HEK293 (cell line): ENCODE results near the gene LIN52.

ENCODE experiments used
- EGR2 ChIP-seq: fragments of 450-650 bp; formaldehyde crosslinking; IDR thresholded peaks from 2 replicates; pipeline ENCODE4 v1.5.1; 2016; ENCODE audit warnings: low read depth, missing biosample characterization, missing genetic modification characterization
- ELK4 ChIP-seq: IDR thresholded peaks from 2 replicates; pipeline ENCODE4 v1.6.1; 2011; ENCODE audit warnings: mild to moderate bottlenecking, low read depth, low read length, borderline replicate concordance
- KLF10 ChIP-seq: fragments of 450-650 bp; IDR thresholded peaks from 2 replicates; pipeline ENCODE4 v1.5.1; 2018; ENCODE audit warnings: missing biosample characterization, mild to moderate bottlenecking, missing genetic modification characterization
- KLF7 ChIP-seq: fragments of 450-650 bp; formaldehyde crosslinking; IDR thresholded peaks from 2 replicates; pipeline ENCODE4 v1.5.1; 2016; ENCODE audit warnings: missing biosample characterization, missing genetic modification characterization, borderline replicate concordance
- MEIS1 ChIP-seq: sonication (generic); formaldehyde crosslinking; IDR thresholded peaks from 2 replicates; pipeline ENCODE4 v1.8.1; 2022; ENCODE audit warnings: missing genetic modification reagents, mild to moderate bottlenecking, borderline replicate concordance
- SCRT2 ChIP-seq: fragments of 450-650 bp; formaldehyde crosslinking; IDR thresholded peaks from 2 replicates; pipeline ENCODE4 v1.5.1; 2016; ENCODE audit warnings: missing biosample characterization, missing genetic modification characterization
- WT1 ChIP-seq: fragments of 450-650 bp; formaldehyde crosslinking; IDR thresholded peaks from 2 replicates; pipeline ENCODE4 v1.5.1; 2016; ENCODE audit warnings: missing biosample characterization, missing genetic modification characterization
- ZBTB11 ChIP-seq: fragments of 450-650 bp; formaldehyde crosslinking; conservative IDR thresholded peaks from 2 replicates; pipeline ENCODE4 v1.5.1; 2016; ENCODE audit warnings: low read depth, missing biosample characterization, missing genetic modification characterization
- ZFP41 ChIP-seq: fragments of 450-650 bp; formaldehyde crosslinking; IDR thresholded peaks from 2 replicates; pipeline ENCODE4 v1.5.1; 2016; ENCODE audit warnings: missing biosample characterization, missing genetic modification characterization, borderline replicate concordance
- ZIC2 ChIP-seq: fragments of 450-650 bp; formaldehyde crosslinking; IDR thresholded peaks from 2 replicates; pipeline ENCODE4 v1.5.1; 2016; ENCODE audit warnings: missing biosample characterization, missing genetic modification characterization
- ZNF114 ChIP-seq: fragments of 450-650 bp; formaldehyde crosslinking; IDR thresholded peaks from 2 replicates; pipeline ENCODE4 v1.5.0; 2017; ENCODE audit warnings: missing biosample characterization, missing genetic modification characterization
- ZNF121 ChIP-seq: fragments of 450-650 bp; formaldehyde crosslinking; IDR thresholded peaks from 2 replicates; pipeline ENCODE4 v1.5.1; 2016; ENCODE audit warnings: missing biosample characterization, missing genetic modification characterization
- ZNF146 ChIP-seq: fragments of 450-650 bp; formaldehyde crosslinking; IDR thresholded peaks from 2 replicates; pipeline ENCODE4 v1.5.1; 2016; ENCODE audit warnings: missing biosample characterization, missing genetic modification characterization
- ZNF157 ChIP-seq: fragments of 450-650 bp; formaldehyde crosslinking; IDR thresholded peaks from 2 replicates; pipeline ENCODE4 v1.5.1; 2016; ENCODE audit warnings: missing biosample characterization, missing genetic modification characterization
- ZNF292 ChIP-seq: fragments of 450-650 bp; formaldehyde crosslinking; IDR thresholded peaks from 2 replicates; pipeline ENCODE4 v1.5.1; 2016; ENCODE audit warnings: low read depth, missing biosample characterization, missing genetic modification characterization, borderline replicate concordance
- ZNF302 ChIP-seq: fragments of 450-650 bp; formaldehyde crosslinking; IDR thresholded peaks from 2 replicates; pipeline ENCODE4 v1.5.1; 2016; ENCODE audit warnings: missing biosample characterization, missing genetic modification characterization, low read depth
- ZNF311 ChIP-seq: fragments of 450-650 bp; formaldehyde crosslinking; IDR thresholded peaks from 2 replicates; pipeline ENCODE4 v1.5.1; 2017; ENCODE audit warnings: missing biosample characterization, missing genetic modification characterization, borderline replicate concordance
- ZNF37A ChIP-seq: fragments of 450-650 bp; IDR thresholded peaks from 2 replicates; pipeline ENCODE4 v1.5.1; 2018; ENCODE audit warnings: missing biosample characterization, missing genetic modification characterization
- ZNF473 ChIP-seq: fragments of 450-650 bp; formaldehyde crosslinking; IDR thresholded peaks from 2 replicates; pipeline ENCODE4 v1.5.1; 2017; ENCODE audit warnings: missing biosample characterization, missing genetic modification characterization
- ZNF530 ChIP-seq: fragments of 450-650 bp; formaldehyde crosslinking; IDR thresholded peaks from 2 replicates; pipeline ENCODE4 v1.5.1; 2016; ENCODE audit warnings: low read depth, missing biosample characterization, missing genetic modification characterization
- ZNF549 ChIP-seq: fragments of 450-650 bp; IDR thresholded peaks from 2 replicates; pipeline ENCODE4 v1.5.1; 2018; ENCODE audit warnings: missing biosample characterization, missing genetic modification characterization, mild to moderate bottlenecking, inconsistent platforms, moderate library complexity
- ZNF555 ChIP-seq: fragments of 450-650 bp; formaldehyde crosslinking; conservative IDR thresholded peaks from 2 replicates; pipeline ENCODE4 v1.5.1; 2017; ENCODE audit warnings: missing biosample characterization, mild to moderate bottlenecking, missing genetic modification characterization, inconsistent platforms
- ZNF580 ChIP-seq: fragments of 450-650 bp; formaldehyde crosslinking; IDR thresholded peaks from 2 replicates; pipeline ENCODE4 v1.5.1; 2016; ENCODE audit warnings: missing biosample characterization, missing genetic modification characterization
- ZNF585B ChIP-seq: fragments of 450-650 bp; formaldehyde crosslinking; IDR thresholded peaks from 2 replicates; pipeline ENCODE4 v1.5.1; 2016; ENCODE audit warnings: missing biosample characterization, missing genetic modification characterization
- ZNF624 ChIP-seq: fragments of 450-650 bp; formaldehyde crosslinking; IDR thresholded peaks from 2 replicates; pipeline ENCODE4 v1.5.1; 2017; ENCODE audit warnings: missing biosample characterization, missing genetic modification characterization
- ZNF654 ChIP-seq: fragments of 450-650 bp; formaldehyde crosslinking; IDR thresholded peaks from 2 replicates; pipeline ENCODE4 v1.5.1; 2016; ENCODE audit warnings: low read depth, missing biosample characterization, missing genetic modification characterization
- ZNF837 ChIP-seq: fragments of 450-650 bp; formaldehyde crosslinking; IDR thresholded peaks from 2 replicates; pipeline ENCODE4 v1.5.1; 2016; ENCODE audit warnings: missing biosample characterization, missing genetic modification characterization
- ZSCAN18 ChIP-seq: fragments of 450-650 bp; formaldehyde crosslinking; IDR thresholded peaks from 2 replicates; pipeline ENCODE4 v1.5.1; 2016; ENCODE audit warnings: missing biosample characterization, missing genetic modification characterization
- TF ChIP-seq, protein P1 (sequence below): fragments of 450-650 bp; formaldehyde crosslinking; IDR thresholded peaks from 2 replicates; pipeline ENCODE4 v1.5.1; 2017; ENCODE audit warnings: missing biosample characterization, missing genetic modification characterization
- TF ChIP-seq, protein P2 (sequence below): fragments of 450-650 bp; formaldehyde crosslinking; IDR thresholded peaks from 2 replicates; pipeline ENCODE4 v1.5.1; 2016; ENCODE audit warnings: missing biosample characterization, missing genetic modification characterization

The LIN52 gene

GRCh38 chr14:74140374-74140850, 55.7 kb downstream of the LIN52 start (continued):
- TF ChIP-seq KLF7 (tag by site-specific recombination) (peak; percentile 95; the same call in 1 of the 2 replicates), ZNF473 (no peak), ZSCAN18 (peak; percentile 54; the same call in 1 of the 2 replicates), ZNF121 (peak; percentile 26; the same call in 1 of the 2 replicates), MEIS1 (CRISPR knock-in tag) (no peak), ZNF530 (no peak), ZNF37A (no peak), ZBTB11 (peak; percentile 20; the same call in 1 of the 2 replicates), ZNF624 (tag by site-specific recombination) (no peak), WT1 (tag by site-specific recombination) (peak; percentile 94), ZNF549 (tag by site-specific recombination) (no peak), ZIC2 (tag by site-specific recombination) (peak; percentile 68), EGR2 (no peak), ZNF311 (tag by site-specific recombination) (no peak), ZNF654 (tag by site-specific recombination) (peak; percentile 16; the same call in 1 of the 2 replicates), ELK4 (no peak), ZNF114 (tag by site-specific recombination) (no peak), ZFP41 (tag by site-specific recombination) (no peak), KLF10 (tag by site-specific recombination) (peak; percentile 94), ZNF157 (no peak), ZNF837 (no peak), ZNF555 (tag by site-specific recombination) (no peak), ZNF302 (no peak), ZNF146 (tag by site-specific recombination) (peak; percentile 48), ZNF585B (tag by site-specific recombination) (no peak), SCRT2 (tag by site-specific recombination) (peak; percentile 94), ZNF292 (tag by site-specific recombination) (no peak), ZNF580 (tag by site-specific recombination) (peak; percentile 91)
- TF ChIP-seq, protein P1, sequence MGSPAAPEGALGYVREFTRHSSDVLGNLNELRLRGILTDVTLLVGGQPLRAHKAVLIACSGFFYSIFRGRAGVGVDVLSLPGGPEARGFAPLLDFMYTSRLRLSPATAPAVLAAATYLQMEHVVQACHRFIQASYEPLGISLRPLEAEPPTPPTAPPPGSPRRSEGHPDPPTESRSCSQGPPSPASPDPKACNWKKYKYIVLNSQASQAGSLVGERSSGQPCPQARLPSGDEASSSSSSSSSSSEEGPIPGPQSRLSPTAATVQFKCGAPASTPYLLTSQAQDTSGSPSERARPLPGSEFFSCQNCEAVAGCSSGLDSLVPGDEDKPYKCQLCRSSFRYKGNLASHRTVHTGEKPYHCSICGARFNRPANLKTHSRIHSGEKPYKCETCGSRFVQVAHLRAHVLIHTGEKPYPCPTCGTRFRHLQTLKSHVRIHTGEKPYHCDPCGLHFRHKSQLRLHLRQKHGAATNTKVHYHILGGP (tag by site-specific recombination), result peak; percentile 98
- TF ChIP-seq, protein P2, sequence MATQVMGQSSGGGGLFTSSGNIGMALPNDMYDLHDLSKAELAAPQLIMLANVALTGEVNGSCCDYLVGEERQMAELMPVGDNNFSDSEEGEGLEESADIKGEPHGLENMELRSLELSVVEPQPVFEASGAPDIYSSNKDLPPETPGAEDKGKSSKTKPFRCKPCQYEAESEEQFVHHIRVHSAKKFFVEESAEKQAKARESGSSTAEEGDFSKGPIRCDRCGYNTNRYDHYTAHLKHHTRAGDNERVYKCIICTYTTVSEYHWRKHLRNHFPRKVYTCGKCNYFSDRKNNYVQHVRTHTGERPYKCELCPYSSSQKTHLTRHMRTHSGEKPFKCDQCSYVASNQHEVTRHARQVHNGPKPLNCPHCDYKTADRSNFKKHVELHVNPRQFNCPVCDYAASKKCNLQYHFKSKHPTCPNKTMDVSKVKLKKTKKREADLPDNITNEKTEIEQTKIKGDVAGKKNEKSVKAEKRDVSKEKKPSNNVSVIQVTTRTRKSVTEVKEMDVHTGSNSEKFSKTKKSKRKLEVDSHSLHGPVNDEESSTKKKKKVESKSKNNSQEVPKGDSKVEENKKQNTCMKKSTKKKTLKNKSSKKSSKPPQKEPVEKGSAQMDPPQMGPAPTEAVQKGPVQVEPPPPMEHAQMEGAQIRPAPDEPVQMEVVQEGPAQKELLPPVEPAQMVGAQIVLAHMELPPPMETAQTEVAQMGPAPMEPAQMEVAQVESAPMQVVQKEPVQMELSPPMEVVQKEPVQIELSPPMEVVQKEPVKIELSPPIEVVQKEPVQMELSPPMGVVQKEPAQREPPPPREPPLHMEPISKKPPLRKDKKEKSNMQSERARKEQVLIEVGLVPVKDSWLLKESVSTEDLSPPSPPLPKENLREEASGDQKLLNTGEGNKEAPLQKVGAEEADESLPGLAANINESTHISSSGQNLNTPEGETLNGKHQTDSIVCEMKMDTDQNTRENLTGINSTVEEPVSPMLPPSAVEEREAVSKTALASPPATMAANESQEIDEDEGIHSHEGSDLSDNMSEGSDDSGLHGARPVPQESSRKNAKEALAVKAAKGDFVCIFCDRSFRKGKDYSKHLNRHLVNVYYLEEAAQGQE, result no peak
